Measurements from ENCODE around the gene TRIM32.

DNA sequence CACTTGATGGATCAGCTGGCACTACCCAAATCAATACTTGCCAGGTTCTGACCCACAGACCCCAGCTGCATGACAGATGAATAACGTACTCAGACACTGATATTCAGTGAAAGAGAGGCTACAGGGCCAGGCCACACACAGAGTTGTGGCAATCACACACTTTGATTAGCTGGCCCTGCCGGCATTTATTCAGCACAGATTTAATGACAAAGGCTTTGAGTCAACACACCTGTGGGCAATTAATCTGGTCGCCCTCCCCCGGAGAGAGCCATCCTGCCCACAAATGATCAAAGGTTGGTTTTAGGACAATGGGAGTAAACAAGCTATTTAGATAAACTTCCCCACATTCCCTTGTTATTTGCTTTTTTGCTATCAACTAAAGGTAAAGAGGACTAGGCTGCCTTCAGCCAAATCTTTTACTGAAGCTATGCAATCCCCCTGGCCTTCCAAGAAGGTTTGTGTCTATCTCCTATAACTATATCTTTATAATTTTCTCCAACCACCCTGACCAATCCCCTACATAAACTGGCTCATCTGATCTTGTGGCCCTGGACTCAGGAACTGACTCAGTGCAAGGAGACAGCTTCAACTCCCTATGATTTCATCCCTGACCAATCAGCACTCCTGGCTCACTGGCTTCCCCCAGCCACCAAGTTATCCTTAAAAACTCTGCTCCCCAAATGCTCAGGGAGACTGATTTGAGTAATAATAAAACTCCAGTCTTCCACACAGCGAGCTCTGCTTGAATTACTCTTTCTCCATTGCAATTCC, 12.7 kb upstream of the TRIM32 start:
- no peak for TF ChIP-seq EZH2 (IDR thresholded peaks at IDR 0.05; ENCODE audit: borderline replicate concordance, low read length)
- TF ChIP-seq, protein P1, sequence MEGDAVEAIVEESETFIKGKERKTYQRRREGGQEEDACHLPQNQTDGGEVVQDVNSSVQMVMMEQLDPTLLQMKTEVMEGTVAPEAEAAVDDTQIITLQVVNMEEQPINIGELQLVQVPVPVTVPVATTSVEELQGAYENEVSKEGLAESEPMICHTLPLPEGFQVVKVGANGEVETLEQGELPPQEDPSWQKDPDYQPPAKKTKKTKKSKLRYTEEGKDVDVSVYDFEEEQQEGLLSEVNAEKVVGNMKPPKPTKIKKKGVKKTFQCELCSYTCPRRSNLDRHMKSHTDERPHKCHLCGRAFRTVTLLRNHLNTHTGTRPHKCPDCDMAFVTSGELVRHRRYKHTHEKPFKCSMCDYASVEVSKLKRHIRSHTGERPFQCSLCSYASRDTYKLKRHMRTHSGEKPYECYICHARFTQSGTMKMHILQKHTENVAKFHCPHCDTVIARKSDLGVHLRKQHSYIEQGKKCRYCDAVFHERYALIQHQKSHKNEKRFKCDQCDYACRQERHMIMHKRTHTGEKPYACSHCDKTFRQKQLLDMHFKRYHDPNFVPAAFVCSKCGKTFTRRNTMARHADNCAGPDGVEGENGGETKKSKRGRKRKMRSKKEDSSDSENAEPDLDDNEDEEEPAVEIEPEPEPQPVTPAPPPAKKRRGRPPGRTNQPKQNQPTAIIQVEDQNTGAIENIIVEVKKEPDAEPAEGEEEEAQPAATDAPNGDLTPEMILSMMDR (IDR thresholded peaks at IDR 0.05; ENCODE audit: low read length), result no peak

Data from OCI-LY1 (cell line).